Kidney (tissue), 14 donors: ENCODE measurements around the gene HEPH. TPM values are rescaled to one million over a fixed set of nuclear protein-coding genes. Genes with fewer than 3 reads are reported as not detected.

ENCODE experiments used
- DNase-seq, 5 donors: peaks; one replicate each; pipeline ENCODE4 v3.0.0-alpha.2; 2013 to 2020
- FAIRE-seq: peaks from 2 replicates; lab custom pipeline; 2012; peaks lifted over from hg19 to GRCh38; lab: Jason Lieb, UNC
- H3K27ac ChIP-seq, 2 donors: one replicate each; pipeline ENCODE4 v1.7.0; 2013; ENCODE audit warnings: low read depth in 2 of 2, low read length in 2 of 2, inconsistent platforms in 1 of 2
- H3K27me3 ChIP-seq: one replicate; pipeline ENCODE4 v1.7.1; 2013; ENCODE audit warnings: low read length, inconsistent platforms; ENCODE audit not compliant: control insufficient read depth, insufficient read depth
- H3K36me3 ChIP-seq, 3 donors: one replicate each; pipeline versions ENCODE4 v1.7.0 to v1.7.1; 2013; ENCODE audit warnings: low read length in 3 of 3, control low read depth in 1 of 3, inconsistent platforms in 1 of 3; ENCODE audit not compliant: insufficient read depth in 3 of 3, control insufficient read depth in 2 of 3
- H3K4me1 ChIP-seq, 3 donors: one replicate each; pipeline versions ENCODE4 v1.7.0 to v1.7.1; 2013; ENCODE audit warnings: low read length in 3 of 3, inconsistent platforms in 1 of 3, low read depth in 1 of 3; ENCODE audit not compliant: control insufficient read depth in 2 of 3, insufficient read depth in 2 of 3
- H3K4me3 ChIP-seq, 3 donors: one replicate each; pipeline versions ENCODE4 v1.7.0 to v1.8.1; 2013; ENCODE audit warnings: low read length in 3 of 3, control low read depth in 1 of 3, inconsistent platforms in 1 of 3
- H3K9ac ChIP-seq, 3 donors: one replicate each; pipeline versions ENCODE4 v1.7.0 to v1.7.1; 2013; ENCODE audit warnings: low read length in 3 of 3, control low read depth in 1 of 3, inconsistent platforms in 1 of 3
- H3K9me3 ChIP-seq, 3 donors: one replicate each; pipeline versions ENCODE4 v1.7.0 to v1.7.1; 2013; ENCODE audit warnings: low read length in 3 of 3, control low read depth in 1 of 3, inconsistent platforms in 1 of 3; ENCODE audit not compliant: control insufficient read depth in 2 of 3, insufficient read depth in 1 of 3
- intact Hi-C: fragments of 100-400 bp; cut with DNase I; formaldehyde crosslinking; loops from one replicate; pipeline ENCODE4 v1.11.1; 2022
- polyA plus RNA-seq: library from polyadenylated mRNA; stranded (reverse); fragments of 350-450 nt; fragmentation: Illumina TruSeq; extraction: RNeasy Lipid Tissue Mini Kit (QIAGEN cat#74804); gene quantifications from one replicate; pipeline ENCODE4 v1.2.3, GENCODE V29; 2014; ENCODE audit warnings: low read depth, low replicate concordance; ENCODE audit not compliant: insufficient read depth
- total RNA-seq: library from RNA; stranded (reverse); fragmentation: NEBNext Ultra II Directional; extraction: Animal tissue kit (Norgen Biotek cat#: 25700); gene quantifications from one replicate; pipeline ENCODE4 v1.2.1, GENCODE V29; 2021
- TF ChIP-seq, protein P1 (sequence below): IDR thresholded peaks from 3 replicates; pipeline ENCODE4 v1.5.1; 2012; ENCODE audit warnings: mild to moderate bottlenecking, moderate library complexity, borderline replicate concordance; ENCODE audit not compliant: insufficient read depth; ENCODE audit errors: extremely low read depth
- donor health status: control.
- donor health status: control.
- donor health status: control.
- donor health status: control.
- donor health status: control.
- donor health status: DM: yes; HTN: yes; CAD: no.
- donor health status: Normal renal cell carcinoma (clear cell type).

The HEPH gene
- total and polyA plus RNA-seq, 2 donors from 2014 or later = 6.2 to 14.4 TPM

DNA sequence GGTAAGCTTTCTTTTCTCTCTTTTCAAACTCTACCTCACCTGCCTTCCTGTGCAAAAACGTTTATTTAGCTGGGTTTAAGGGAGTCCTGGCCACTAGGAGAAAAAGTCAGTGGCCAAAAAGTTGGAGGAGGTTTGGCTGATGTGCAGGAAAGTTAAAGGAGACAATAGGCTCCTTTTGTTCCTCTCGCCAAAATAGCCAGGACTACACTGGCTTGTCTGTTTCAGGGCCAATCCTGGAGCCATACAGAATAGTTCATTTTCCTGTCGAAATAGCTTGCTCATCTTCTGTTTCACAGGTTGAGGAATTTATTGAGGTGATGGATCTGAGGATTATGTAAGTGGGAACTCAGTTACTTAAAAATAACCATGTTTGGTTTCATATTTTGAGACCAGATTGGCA lies 423 bp downstream of the HEPH start:
- Histone ChIP-seq H3K9ac (peak overlapping the region in 2 of 3 donors; percentile 12 to 67), H3K36me3 (no peaks in the 10 kb centered on the region), H3K9me3 (no peaks in the 10 kb centered on the region), H3K27ac (no peak overlapping the region), H3K27me3 (no peaks in the 10 kb centered on the region), H3K4me1 (no peaks in the 10 kb centered on the region), H3K4me3 (peak overlapping the region; percentile 2 to 77 (median 54))
- no peak for FAIRE-seq
- intact Hi-C loops = no loop called here
- TF ChIP-seq, protein P1, sequence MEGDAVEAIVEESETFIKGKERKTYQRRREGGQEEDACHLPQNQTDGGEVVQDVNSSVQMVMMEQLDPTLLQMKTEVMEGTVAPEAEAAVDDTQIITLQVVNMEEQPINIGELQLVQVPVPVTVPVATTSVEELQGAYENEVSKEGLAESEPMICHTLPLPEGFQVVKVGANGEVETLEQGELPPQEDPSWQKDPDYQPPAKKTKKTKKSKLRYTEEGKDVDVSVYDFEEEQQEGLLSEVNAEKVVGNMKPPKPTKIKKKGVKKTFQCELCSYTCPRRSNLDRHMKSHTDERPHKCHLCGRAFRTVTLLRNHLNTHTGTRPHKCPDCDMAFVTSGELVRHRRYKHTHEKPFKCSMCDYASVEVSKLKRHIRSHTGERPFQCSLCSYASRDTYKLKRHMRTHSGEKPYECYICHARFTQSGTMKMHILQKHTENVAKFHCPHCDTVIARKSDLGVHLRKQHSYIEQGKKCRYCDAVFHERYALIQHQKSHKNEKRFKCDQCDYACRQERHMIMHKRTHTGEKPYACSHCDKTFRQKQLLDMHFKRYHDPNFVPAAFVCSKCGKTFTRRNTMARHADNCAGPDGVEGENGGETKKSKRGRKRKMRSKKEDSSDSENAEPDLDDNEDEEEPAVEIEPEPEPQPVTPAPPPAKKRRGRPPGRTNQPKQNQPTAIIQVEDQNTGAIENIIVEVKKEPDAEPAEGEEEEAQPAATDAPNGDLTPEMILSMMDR = no peak
- peak in 2 of 5 donors; percentile 7 to 17 for DNase-seq

DNA sequence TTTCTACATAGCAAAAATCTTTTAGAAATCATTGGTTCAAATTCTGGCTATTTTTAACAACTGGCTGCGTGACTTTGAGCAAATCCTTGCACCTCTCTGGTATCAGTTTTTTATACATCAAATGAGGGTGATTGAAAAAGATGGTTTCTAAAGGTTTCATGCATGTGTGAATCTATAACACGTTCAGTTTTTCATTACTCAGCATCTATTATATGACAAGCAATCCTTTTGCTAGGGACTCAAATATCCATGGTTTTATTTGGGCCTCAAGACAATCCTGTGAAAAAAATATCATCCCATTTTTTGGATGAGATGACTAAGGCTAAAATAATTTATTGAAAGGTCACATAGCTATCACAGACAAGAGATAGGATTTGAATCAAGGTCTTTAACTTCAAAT lies 884 bp downstream of the HEPH start:
- Histone ChIP-seq H3K4me3 (peak overlapping the region in 2 of 3 donors; percentile 54 to 77), H3K9ac (peak overlapping the region in 1 of 3 donors; percentile 67)
- DNase-seq = peak in 1 of 5 donors; percentile 0

DNA sequence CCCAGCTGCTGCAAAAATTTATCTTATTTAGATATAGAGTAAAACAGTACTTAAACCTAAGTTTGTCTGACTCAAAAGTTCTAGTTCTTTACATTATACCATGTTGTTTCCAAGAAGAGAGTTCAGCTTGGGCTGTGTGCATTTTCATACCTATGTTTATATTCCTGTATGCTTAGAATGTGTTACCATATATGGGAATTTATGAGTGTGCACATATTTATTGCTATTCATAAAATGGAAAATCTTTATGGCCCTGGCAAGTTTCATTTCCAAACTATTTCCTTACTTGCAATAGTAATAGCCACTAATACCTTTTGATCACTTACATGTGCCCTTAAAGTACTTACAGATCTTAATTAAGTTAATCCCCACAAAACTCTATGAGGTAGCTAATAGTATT lies 2.6 kb downstream of the HEPH start:
- Histone ChIP-seq H3K4me3 (no peak overlapping the region), H3K9me3 (no peaks in the 10 kb centered on the region), H3K27ac (no peak overlapping the region), H3K36me3 (no peaks in the 10 kb centered on the region), H3K27me3 (no peaks in the 10 kb centered on the region), H3K4me1 (no peaks in the 10 kb centered on the region), H3K9ac (no peak overlapping the region)
- intact Hi-C loops = no loop called here
- TF ChIP-seq, protein P1 = no peak
- no peak for DNase-seq
- no peak for FAIRE-seq

More for the DNA sequence above, 884 bp downstream of the HEPH start:
- Histone ChIP-seq H3K9me3 (no peaks in the 10 kb centered on the region), H3K27me3 (no peaks in the 10 kb centered on the region), H3K27ac (no peak overlapping the region), H3K36me3 (no peaks in the 10 kb centered on the region), H3K4me1 (no peaks in the 10 kb centered on the region)
- intact Hi-C loops = no loop called here
- TF ChIP-seq, protein P1 = no peak
- FAIRE-seq = peak; percentile 61

DNA sequence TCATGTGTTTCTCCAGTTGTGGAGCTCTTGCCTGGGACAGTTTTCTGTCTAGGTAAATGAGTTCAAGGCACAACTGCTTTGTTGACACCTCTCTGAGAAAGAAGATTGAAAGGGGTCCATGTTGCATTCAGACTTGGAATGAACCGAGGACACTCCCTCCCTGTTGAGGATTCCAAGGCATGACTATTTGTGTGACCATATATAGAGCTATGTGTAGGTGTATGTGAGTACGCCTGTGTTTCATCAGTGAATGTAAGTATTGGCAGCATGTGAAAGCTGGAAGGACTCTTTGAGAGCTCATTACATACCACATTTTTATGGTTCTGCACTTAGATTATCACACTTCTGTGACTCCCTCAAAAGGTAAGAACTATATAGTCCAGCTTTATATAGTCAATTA lies 3.4 kb downstream of the HEPH start:
- FAIRE-seq (no peak), DNase-seq (no peak)
- no peak overlapping the region for H3K9ac ChIP-seq
- no peaks in the 10 kb centered on the region for H3K9me3 ChIP-seq
- no peak overlapping the region for H3K27ac ChIP-seq
- no peak overlapping the region for H3K4me3 ChIP-seq
- TF ChIP-seq, protein P1 = no peak
- H3K27me3 ChIP-seq = no peaks in the 10 kb centered on the region
- H3K4me1 ChIP-seq = no peaks in the 10 kb centered on the region
- H3K36me3 ChIP-seq = no peaks in the 10 kb centered on the region
- intact Hi-C loops = no loop called here
